Small intestine (tissue), 7 donors: ENCODE results near the gene FAM20B. TPM values are rescaled to one million over a fixed set of nuclear protein-coding genes. Genes with fewer than 3 reads are reported as not detected.

Source experiments
- DNase-seq, 2 donors: peaks; one replicate each; pipeline versions ENCODE4 v3.0.0 to v3.0.0-alpha.2; 2013
- FAIRE-seq: peaks from 2 replicates; lab custom pipeline; 2012; peaks lifted over from hg19 to GRCh38; lab: Jason Lieb, UNC
- H3K27ac ChIP-seq, 3 donors: one replicate each; pipeline ENCODE4 v1.5.1; 2013; ENCODE audit warnings: low read length in 2 of 3, mild to moderate bottlenecking in 2 of 3, control low read depth in 1 of 3, inconsistent platforms in 1 of 3, low read depth in 1 of 3, moderate library complexity in 1 of 3
- H3K27me3 ChIP-seq, 3 donors: one replicate each; pipeline ENCODE4 v1.6.1; 2013; ENCODE audit warnings: low read length in 3 of 3, inconsistent platforms in 1 of 3; ENCODE audit not compliant: control insufficient read depth in 3 of 3, insufficient read depth in 3 of 3
- H3K36me3 ChIP-seq, 3 donors: one replicate each; pipeline ENCODE4 v1.6.1; 2013; ENCODE audit warnings: low read length in 3 of 3, inconsistent platforms in 1 of 3, low read depth in 1 of 3, mild to moderate bottlenecking in 1 of 3, moderate library complexity in 1 of 3; ENCODE audit not compliant: control insufficient read depth in 3 of 3, insufficient read depth in 2 of 3
- H3K4me1 ChIP-seq, 3 donors: one replicate each; pipeline ENCODE4 v1.6.1; 2013; ENCODE audit warnings: low read length in 2 of 3, inconsistent platforms in 1 of 3, low read depth in 1 of 3, mild to moderate bottlenecking in 1 of 3, moderate library complexity in 1 of 3; ENCODE audit not compliant: control insufficient read depth in 3 of 3, insufficient read depth in 2 of 3
- H3K4me3 ChIP-seq, 3 donors: one replicate each; pipeline ENCODE4 v1.5.1; 2013; ENCODE audit warnings: low read length in 3 of 3, control low read depth in 1 of 3, inconsistent platforms in 1 of 3, low read depth in 1 of 3, mild to moderate bottlenecking in 1 of 3, moderate library complexity in 1 of 3
- H3K9me3 ChIP-seq, 2 donors: one replicate each; pipeline ENCODE4 v1.6.1; 2013; ENCODE audit warnings: low read depth in 1 of 2, low read length in 1 of 2; ENCODE audit not compliant: control insufficient read depth in 2 of 2, insufficient read depth in 1 of 2
- WGBS, 3 donors: extraction: QIAGEN DNeasy Blood & Tissue Kit; methylation state at CpG; one replicate each; pipeline ENCODE4 v1.1.7; 2013; 5-methylcytosine and 5-hydroxymethylcytosine counted together
- polyA plus RNA-seq, 4 donors: library from polyadenylated mRNA; stranded (reverse) in 3 of 4; unstranded in 1 of 4; fragments of 200-250 nt in 3 of 4; fragments of 120-200 nt in 1 of 4; gene quantifications; one replicate each; pipeline versions ENCODE4 v1.2.1 to v1.2.3, GENCODE V29; 2013
- donor health status: healthy with polysubstance abuse.
- donor health status: control.
- donor health status: control.
- donor health status: Bipolar disorder and iron deficiency.
- donor health status: healthy.

Gene FAM20B
- polyA plus RNA-seq, 4 donors: 5.4 to 24.9 (median 10.7) TPM

DNA sequence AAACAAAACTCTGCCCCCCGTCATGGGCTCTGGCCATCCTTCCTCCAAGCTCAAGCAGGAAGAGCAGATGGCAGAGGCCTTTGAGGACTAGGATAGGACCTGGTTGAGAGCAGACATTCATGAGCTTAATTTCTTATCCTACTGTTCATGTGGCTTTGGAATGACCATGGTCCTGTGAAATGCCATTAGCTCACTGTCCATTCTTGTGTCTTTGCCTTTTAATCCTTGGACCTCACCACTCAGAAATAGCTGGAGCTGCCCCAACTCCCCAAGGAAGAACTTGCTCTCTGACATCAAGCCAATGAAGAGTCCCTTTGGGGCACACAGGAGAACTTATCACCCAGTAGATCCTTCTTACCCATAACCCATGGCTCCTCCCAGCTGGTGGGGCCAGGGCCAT is 11.6 kb upstream of the FAM20B start:
- 89 to 98% (median 94%) methylated on average over 1 of the region's 1 CpG for WGBS, 3 donors
- Histone ChIP-seq H3K36me3 (no peaks in the 10 kb centered on the region), H3K27me3 (no peaks in the 10 kb centered on the region), H3K4me3 (no peak overlapping the region), H3K9me3 (no peaks in the 10 kb centered on the region), H3K27ac (no peak overlapping the region), H3K4me1 (peaks cover 0 to 27% (median 3%) of the 10 kb centered on the region in 3 donors)
- FAIRE-seq: no peak
- DNase-seq: no peak

DNA sequence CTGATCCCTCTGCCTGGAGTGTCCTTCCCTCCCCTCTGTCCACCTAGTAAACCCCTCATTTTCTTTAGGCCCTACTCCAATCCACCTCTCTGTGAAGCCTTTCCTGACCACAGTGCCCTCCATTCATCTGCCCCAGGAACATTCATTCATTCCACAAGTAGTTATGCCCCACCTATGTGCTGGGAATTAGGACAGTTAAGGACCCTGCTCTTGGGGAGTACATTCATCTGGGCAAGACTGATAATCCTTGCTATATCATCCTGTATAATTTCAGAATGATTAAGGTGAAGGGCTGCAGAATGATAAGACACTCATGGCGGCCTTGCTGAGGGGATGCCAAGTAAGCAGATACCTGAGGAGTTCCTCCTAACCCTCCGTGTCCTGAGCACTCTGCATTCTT is 10.3 kb upstream of the FAM20B start:
- FAIRE-seq: no peak
- 85 to 93% (median 87%) methylated on average over 2 of the region's 2 CpGs for WGBS, 3 donors
- peaks cover 0 to 32% (median 3%) of the 10 kb centered on the region in 3 donors for H3K4me1 ChIP-seq

DNA sequence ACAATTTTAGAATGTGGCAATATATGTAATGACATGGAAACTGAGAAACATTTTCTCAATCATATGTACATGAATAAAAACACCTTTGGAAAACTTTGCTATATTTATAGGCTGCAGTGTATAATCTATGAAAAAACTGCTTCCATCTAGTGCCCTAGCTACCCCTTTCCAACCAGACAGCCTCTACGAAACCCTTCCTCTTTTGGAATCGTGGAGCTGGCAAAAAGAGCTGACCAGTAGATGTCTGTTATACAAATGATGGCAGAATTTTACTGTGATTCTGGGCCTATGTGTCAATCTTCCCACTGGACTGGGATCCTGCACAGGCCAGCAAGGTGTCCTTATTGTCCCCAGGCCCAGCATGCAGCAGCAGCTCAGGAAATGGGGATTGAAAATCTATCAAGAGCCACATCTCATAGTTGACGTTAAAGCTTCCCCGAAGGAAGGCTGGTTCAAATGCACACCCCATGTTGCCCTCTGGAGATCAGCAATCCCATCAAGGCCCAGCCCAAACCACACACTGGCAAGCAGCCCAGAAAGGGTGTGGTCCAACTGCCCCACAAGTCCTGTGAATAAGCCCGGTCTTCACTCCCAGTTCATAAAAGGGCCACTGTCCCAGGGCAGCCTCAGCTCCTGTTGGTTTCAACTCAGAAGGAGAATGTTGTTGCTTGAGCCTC is 8.8 kb upstream of the FAM20B start:
- FAIRE-seq (no peak), DNase-seq (peak; percentile 92 to 99)
- Histone ChIP-seq H3K36me3 (no peaks in the 10 kb centered on the region), H3K27ac (peak overlapping the region; percentile 87 to 92 (median 91)), H3K4me3 (peak overlapping the region in 2 of 3 donors; percentile 16 to 51), H3K9me3 (no peaks in the 10 kb centered on the region), H3K4me1 (peaks cover 0 to 31% (median 3%) of the 10 kb centered on the region in 3 donors), H3K27me3 (no peaks in the 10 kb centered on the region)
- WGBS, 3 donors: 16 to 25% (median 23%) methylated on average over 5 of the region's 5 CpGs

More for the DNA sequence above, 10.3 kb upstream of the FAM20B start:
- no peak overlapping the region for H3K27ac ChIP-seq
- DNase-seq: no peak
- H3K36me3 ChIP-seq: no peaks in the 10 kb centered on the region
- no peaks in the 10 kb centered on the region for H3K27me3 ChIP-seq
- no peak overlapping the region for H3K4me3 ChIP-seq
- no peaks in the 10 kb centered on the region for H3K9me3 ChIP-seq

DNA sequence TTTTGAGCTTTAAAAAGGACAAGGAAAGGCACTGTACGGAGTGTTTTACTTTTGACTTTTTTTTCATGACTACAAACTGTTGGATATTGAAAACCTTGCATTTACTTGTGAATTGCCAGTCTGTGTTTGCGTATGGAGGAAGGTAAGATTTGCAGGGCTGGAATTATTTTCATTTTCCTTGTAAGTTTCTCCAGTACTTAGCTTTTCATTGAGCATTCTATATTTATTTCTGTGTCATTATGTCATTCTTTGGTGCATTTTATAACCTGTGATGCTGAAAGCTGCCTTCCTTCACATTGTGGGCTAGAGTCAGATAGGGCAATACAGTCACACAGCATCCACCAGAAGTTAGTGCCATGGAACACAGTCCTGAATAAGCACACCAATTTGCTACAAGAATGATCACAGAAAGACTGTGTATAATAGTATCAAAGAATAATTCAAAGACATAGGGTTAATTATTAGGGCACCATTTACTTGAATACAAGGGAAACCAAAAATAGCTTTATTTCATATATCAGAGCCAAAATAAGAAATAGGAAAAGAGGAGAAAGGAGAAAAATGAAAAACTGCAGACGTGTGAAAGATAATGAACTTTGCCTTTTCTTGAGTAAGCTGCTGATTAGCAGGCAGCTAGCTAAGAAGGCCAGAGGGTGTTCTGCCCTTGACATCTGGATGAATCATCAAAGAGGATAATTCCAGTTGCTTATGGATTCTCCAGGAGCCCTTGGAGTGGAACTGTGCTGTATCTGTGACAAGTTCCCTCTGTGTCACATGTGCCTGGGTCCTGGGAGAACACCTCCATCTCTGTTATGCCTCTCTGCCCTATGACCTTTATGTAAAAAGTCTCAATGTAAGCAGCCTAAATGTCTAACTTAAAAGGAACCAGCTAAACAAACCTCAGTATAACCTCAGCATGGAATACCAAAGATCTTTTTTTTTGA is 8.0 kb upstream of the FAM20B start:
- Histone ChIP-seq H3K36me3 (no peaks in the 10 kb centered on the region), H3K9me3 (no peaks in the 10 kb centered on the region), H3K4me1 (peaks cover 0 to 28% (median 3%) of the 10 kb centered on the region in 3 donors), H3K4me3 (peak overlapping the region in 2 of 3 donors; percentile 16 to 51), H3K27ac (peak overlapping the region; percentile 87 to 92 (median 91)), H3K27me3 (no peaks in the 10 kb centered on the region)
- FAIRE-seq (no peak), DNase-seq (peak; percentile 88 to 93)
- WGBS, 3 donors: 16 to 34% (median 33%) methylated on average over 3 of the region's 3 CpGs

DNA sequence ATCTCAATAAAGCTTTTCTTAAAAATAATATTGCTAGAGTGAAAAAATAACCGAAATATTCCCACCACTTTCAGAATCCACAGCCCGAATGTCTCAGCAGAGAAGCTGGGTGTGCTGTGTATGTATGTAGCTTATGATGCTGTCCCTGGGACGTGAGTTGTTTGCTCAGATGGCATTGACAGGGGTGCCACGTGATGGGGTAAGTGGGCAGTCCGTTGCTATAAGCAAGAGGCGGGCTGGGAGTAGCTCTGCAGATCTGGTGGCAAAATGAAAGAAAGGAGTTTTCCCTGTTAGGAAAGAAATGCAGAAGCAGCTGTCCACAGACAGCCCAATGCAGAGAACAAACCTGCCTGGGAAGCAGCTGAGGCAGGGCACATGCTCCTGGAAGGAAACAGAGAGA is 3.8 kb upstream of the FAM20B start:
- DNase-seq: no peak

DNA sequence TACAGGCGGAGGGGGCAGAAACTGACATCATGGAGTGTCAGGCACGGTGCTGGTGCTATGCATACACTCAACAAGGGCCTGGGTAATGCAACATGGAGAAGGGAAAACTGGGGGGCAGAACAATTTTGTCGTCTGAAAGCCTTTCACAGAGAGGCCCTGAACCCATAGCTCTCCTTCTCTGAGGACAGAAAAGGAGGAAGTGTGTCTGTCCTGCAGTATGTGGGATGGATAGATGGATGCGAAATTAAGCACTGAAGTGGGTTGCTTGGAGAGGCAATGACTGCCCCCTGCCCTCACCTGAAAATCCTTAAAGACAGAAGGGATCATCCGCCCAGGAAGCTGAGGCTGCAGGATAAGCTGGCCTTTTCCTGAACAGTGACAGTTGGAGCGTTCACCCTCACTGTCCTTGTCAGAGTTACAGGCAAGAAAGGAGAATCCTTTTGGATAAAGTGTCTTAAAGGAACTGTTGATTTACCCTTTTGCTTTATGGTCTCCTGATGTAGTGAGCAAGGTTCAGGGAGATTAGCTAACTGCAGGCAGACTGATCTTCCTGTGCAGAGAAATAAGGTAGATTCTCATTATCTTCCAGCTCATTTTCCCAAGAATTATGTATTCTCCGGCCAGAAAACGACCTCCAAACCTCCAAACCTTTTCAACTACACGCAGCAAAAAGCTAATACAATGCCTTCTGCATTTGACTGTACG is 1.6 kb upstream of the FAM20B start:
- H3K27ac ChIP-seq: peak overlapping the region in 1 of 3 donors; percentile 66
- FAIRE-seq: no peak
- H3K4me3 ChIP-seq: peak overlapping the region in 1 of 3 donors; percentile 5
- peak; percentile 68 to 69 for DNase-seq
- H3K9me3 ChIP-seq: no peaks in the 10 kb centered on the region
- H3K4me1 ChIP-seq: peaks cover 3 to 32% (median 4%) of the 10 kb centered on the region in 3 donors
- 27 to 54% (median 48%) methylated on average over 10 of the region's 10 CpGs for WGBS, 3 donors
- H3K27me3 ChIP-seq: no peaks in the 10 kb centered on the region
- no peaks in the 10 kb centered on the region for H3K36me3 ChIP-seq

More for the DNA sequence above, 3.8 kb upstream of the FAM20B start:
- Histone ChIP-seq H3K27me3 (no peaks in the 10 kb centered on the region), H3K9me3 (no peaks in the 10 kb centered on the region), H3K27ac (no peak overlapping the region), H3K36me3 (no peaks in the 10 kb centered on the region), H3K4me1 (peaks cover 0 to 34% (median 1%) of the 10 kb centered on the region in 3 donors), H3K4me3 (no peak overlapping the region)
- 56 to 79% (median 71%) methylated on average over 6 of the region's 6 CpGs for WGBS, 3 donors
- no peak for FAIRE-seq

DNA sequence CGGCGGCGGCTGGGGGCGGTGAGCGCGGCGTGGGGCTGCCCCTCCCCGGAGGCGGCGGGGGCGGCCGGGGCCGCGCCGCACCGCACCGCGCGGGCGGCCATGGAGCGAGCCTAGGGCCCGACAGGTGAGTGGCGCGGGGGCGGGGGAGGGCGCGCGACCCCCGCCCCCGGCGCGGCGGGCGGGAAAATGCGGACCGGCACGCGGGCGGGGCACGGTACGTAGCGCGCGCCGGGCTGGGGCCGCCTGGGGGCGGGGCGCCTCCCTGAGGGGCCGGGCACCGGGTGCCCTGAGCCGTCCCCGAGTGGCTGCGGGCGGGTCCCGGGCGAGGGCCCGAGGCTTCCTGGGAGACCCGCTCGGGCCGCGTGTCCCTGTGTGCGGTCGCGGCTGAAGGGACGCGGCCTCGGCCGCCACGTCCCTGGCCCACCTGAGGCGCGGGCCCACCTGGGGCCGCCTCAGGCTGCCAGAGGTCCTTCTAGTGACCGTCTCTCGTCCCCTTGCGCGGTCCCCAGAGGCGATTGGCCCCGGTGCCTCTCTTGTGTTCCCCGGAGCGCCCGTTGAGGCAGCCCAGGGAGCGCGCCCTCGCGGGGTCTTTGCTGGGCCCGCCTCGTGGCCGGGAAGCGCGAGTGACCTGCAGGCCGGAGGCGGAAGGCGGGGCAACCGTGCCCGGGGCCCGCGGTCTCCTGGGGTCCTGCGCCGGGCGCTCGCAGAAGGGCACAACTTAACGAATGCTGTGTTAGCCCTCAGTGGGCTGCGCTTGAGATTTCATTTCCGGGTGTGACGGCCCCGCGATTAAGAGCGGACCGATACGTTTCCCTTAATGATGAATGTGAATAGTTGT is 500 bp downstream of the FAM20B start:
- peak overlapping the region; percentile 96 to 99 (median 98) for H3K27ac ChIP-seq
- H3K4me3 ChIP-seq: peak overlapping the region; percentile 72 to 90 (median 77)
- H3K4me1 ChIP-seq: peaks cover 7 to 38% (median 7%) of the 10 kb centered on the region in 3 donors
- H3K27me3 ChIP-seq: no peaks in the 10 kb centered on the region
- no peaks in the 10 kb centered on the region for H3K36me3 ChIP-seq
- WGBS, 3 donors: 0 to 1% (median 1%) methylated on average over 55 to 110 of the region's 110 CpGs
- FAIRE-seq (no peak), DNase-seq (peak; percentile 85 to 93)
- H3K9me3 ChIP-seq: no peaks in the 10 kb centered on the region
